Measurements from ENCODE around the gene MAP3K3. TPM values are rescaled to one million over a fixed set of nuclear protein-coding genes. Genes with fewer than 3 reads are reported as not detected.

Gene MAP3K3
- total and polyA plus RNA-seq, 2 donors (not counting 1 experiment from before 2014, with no cell fraction given) = 49.1 to 74.7 TPM

DNA sequence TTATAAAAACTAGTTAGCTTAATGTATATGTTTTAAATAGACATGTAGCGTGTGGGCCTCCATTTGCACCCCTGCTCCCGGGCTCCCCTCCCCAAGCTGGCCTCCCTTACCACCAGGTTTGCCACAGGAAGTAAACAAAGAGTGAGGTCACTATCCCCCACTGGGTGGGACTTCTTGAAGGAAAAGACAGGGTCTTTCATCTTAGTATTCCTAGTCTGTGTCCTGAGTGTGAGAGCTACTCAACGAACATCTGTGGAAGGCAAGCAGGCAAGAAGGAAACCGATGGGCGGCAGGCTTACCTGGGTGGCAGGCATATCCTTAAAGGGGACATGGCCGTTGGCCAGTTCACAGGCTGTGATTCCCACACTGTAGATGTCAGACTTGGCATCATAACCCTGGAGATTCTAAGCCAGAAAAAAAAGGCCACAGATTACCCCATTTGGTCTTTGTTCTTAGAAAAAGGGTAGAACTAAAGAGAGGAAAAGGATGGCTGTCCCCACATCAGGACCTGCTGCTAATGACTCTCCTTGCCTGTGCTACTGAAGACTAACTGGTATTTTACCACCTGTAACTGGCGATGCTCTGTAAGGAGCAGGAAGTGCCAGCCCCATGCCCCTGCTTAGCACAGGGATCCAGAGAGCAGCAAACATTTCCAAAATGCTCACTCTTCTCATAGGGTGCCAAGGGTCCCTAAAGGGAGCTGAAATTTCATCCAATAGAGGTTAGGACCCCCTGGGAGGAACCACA, 84.3 kb downstream of the MAP3K3 start:
- peak overlapping the region; percentile 39 for H3K4me2 ChIP-seq (replicated peaks; ENCODE audit: low read depth, low read length, poor library complexity, severe bottlenecking)
- 85% methylated on average over 4 of the region's 7 CpGs for WGBS (ENCODE audit: insufficient coverage)
- H3K27ac ChIP-seq (ENCODE audit: low read length in 2 of 2) = peak overlapping the region; percentile 38 to 75
- ATAC-seq (ENCODE audit: low read depth) = no peak
- Mint-ChIP-seq H3K27me3 (no peaks in the 10 kb centered on the region), H3K4me3 (peak overlapping the region; percentile 21), H3K27ac (peak overlapping the region; percentile 92), H3K9me3 (ENCODE audit: insufficient read depth) (no peaks in the 10 kb centered on the region), H3K4me1 (peaks cover 73% of the 10 kb centered on the region)
- ChIA-PET CTCF (interaction anchor here (0.6 to 5.0 kb wide), 4 partner anchors 9 to 281 kb away, joined by 3 to 82 read pairs (median 5); no protein-coding TSS in a partner anchor), POLR2A (interaction anchor here (0.8 to 1.1 kb wide), 3 partner anchors 9 to 36 kb away, joined by 3 to 5 read pairs (median 4); no protein-coding TSS in a partner anchor)
- intact Hi-C loops (cut with micrococcal nuclease) = no loop called here
- H3K9ac ChIP-seq (ENCODE audit: low read length) = no peak overlapping the region
- no peak overlapping the region for H3K4me3 ChIP-seq (ENCODE audit: control extremely low read depth in 1 of 5, extremely low read depth in 1 of 5, insufficient read depth in 1 of 5, low read depth in 2 of 5, low read length in 4 of 5)
- peaks cover 0 to 39% of the 10 kb centered on the region in 2 experiments for H3K36me3 ChIP-seq (replicated peaks in 1 of 2; ENCODE audit: control extremely low read depth in 1 of 2, control insufficient read depth in 1 of 2, extremely low read depth in 1 of 2, insufficient read depth in 2 of 2, low read length in 1 of 2)
- peaks cover 48% of the 10 kb centered on the region for H3K79me2 ChIP-seq (ENCODE audit: control insufficient read depth, insufficient read depth, low read length)
- H2AFZ ChIP-seq (ENCODE audit: insufficient read depth, low read depth, low read length, poor library complexity, severe bottlenecking) = no peak overlapping the region
- peaks cover 16% of the 10 kb centered on the region for H4K20me1 ChIP-seq (ENCODE audit: control insufficient read depth, insufficient read depth, low read length, poor library complexity, severe bottlenecking)
- TF ChIP-seq EZH2 (IDR thresholded peaks at IDR 0.05; ENCODE audit: borderline replicate concordance, insufficient read depth, low read depth, low read length, poor library complexity, severe bottlenecking) = no peak
- TF ChIP-seq, protein P1, sequence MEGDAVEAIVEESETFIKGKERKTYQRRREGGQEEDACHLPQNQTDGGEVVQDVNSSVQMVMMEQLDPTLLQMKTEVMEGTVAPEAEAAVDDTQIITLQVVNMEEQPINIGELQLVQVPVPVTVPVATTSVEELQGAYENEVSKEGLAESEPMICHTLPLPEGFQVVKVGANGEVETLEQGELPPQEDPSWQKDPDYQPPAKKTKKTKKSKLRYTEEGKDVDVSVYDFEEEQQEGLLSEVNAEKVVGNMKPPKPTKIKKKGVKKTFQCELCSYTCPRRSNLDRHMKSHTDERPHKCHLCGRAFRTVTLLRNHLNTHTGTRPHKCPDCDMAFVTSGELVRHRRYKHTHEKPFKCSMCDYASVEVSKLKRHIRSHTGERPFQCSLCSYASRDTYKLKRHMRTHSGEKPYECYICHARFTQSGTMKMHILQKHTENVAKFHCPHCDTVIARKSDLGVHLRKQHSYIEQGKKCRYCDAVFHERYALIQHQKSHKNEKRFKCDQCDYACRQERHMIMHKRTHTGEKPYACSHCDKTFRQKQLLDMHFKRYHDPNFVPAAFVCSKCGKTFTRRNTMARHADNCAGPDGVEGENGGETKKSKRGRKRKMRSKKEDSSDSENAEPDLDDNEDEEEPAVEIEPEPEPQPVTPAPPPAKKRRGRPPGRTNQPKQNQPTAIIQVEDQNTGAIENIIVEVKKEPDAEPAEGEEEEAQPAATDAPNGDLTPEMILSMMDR (IDR thresholded peaks at IDR 0.05) = no peak
- no peak for DNase-seq
- H3K27me3 ChIP-seq (replicated peaks in 1 of 4; ENCODE audit: control extremely low read depth in 1 of 4, control insufficient read depth in 3 of 4, insufficient read depth in 4 of 4, low read length in 3 of 4) = no peaks in the 10 kb centered on the region
- H3K9me3 ChIP-seq (ENCODE audit: control extremely low read depth in 1 of 3, control insufficient read depth in 2 of 3, insufficient read depth in 1 of 3, low read length in 2 of 3) = no peaks in the 10 kb centered on the region
- peaks cover 53 to 61% of the 10 kb centered on the region in 2 donors for H3K4me1 ChIP-seq (ENCODE audit: control insufficient read depth in 2 of 2, insufficient read depth in 2 of 2, low read length in 2 of 2)

DNA sequence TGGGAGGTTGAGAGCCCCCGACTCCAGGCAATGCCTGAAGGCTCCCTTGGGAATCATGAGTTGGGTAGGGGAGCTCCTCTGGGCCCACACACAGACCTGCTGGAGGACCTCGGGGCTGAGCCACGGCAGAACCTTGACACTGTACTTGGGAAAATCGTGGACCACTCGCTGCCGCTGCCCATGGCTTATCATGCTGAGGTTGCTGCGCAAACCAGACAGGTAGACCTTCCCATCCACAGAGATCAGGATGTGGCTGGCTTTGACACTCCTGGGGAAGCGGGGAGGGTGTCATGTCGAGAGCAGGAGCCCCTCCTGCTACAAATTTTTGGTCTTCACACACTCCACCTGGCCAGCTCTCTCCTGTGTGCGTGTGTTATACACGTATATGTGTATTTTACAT, 84.9 kb downstream of the MAP3K3 start:
- Mint-ChIP-seq H3K9me3 (ENCODE audit: insufficient read depth) (no peaks in the 10 kb centered on the region), H3K27me3 (no peaks in the 10 kb centered on the region), H3K27ac (peak overlapping the region; percentile 92), H3K4me1 (peaks cover 67% of the 10 kb centered on the region), H3K4me3 (no peak overlapping the region)
- no peak overlapping the region for H3K9ac ChIP-seq (ENCODE audit: low read length)
- no peak overlapping the region for H3K4me3 ChIP-seq (ENCODE audit: control extremely low read depth in 1 of 5, extremely low read depth in 1 of 5, insufficient read depth in 1 of 5, low read depth in 2 of 5, low read length in 4 of 5)
- ATAC-seq (ENCODE audit: low read depth) (no peak), DNase-seq (no peak)
- H3K9me3 ChIP-seq (ENCODE audit: control extremely low read depth in 1 of 3, control insufficient read depth in 2 of 3, insufficient read depth in 1 of 3, low read length in 2 of 3) = no peaks in the 10 kb centered on the region
- H2AFZ ChIP-seq (ENCODE audit: insufficient read depth, low read depth, low read length, poor library complexity, severe bottlenecking) = no peak overlapping the region
- H4K20me1 ChIP-seq (ENCODE audit: control insufficient read depth, insufficient read depth, low read length, poor library complexity, severe bottlenecking) = peaks cover 13% of the 10 kb centered on the region
- H3K4me1 ChIP-seq (ENCODE audit: control insufficient read depth in 2 of 2, insufficient read depth in 2 of 2, low read length in 2 of 2) = peaks cover 51 to 56% of the 10 kb centered on the region in 2 donors
- no peak for TF ChIP-seq EZH2 (IDR thresholded peaks at IDR 0.05; ENCODE audit: borderline replicate concordance, insufficient read depth, low read depth, low read length, poor library complexity, severe bottlenecking)
- TF ChIP-seq, protein P1 (IDR thresholded peaks at IDR 0.05) = no peak
- no peaks in the 10 kb centered on the region for H3K27me3 ChIP-seq (replicated peaks in 1 of 4; ENCODE audit: control extremely low read depth in 1 of 4, control insufficient read depth in 3 of 4, insufficient read depth in 4 of 4, low read length in 3 of 4)
- CTCF ChIA-PET = interaction anchor here (5.0 kb wide), 1 partner anchor 10 kb away, joined by 82 read pairs; no protein-coding TSS in a partner anchor
- H3K36me3 ChIP-seq (replicated peaks in 1 of 2; ENCODE audit: control extremely low read depth in 1 of 2, control insufficient read depth in 1 of 2, extremely low read depth in 1 of 2, insufficient read depth in 2 of 2, low read length in 1 of 2) = peaks cover 0 to 42% of the 10 kb centered on the region in 2 experiments
- WGBS (ENCODE audit: insufficient coverage) = 92% methylated on average over 6 of the region's 11 CpGs
- peak overlapping the region; percentile 39 for H3K4me2 ChIP-seq (replicated peaks; ENCODE audit: low read depth, low read length, poor library complexity, severe bottlenecking)
- peak overlapping the region in 1 of 2 donors; percentile 75 for H3K27ac ChIP-seq (ENCODE audit: low read length in 2 of 2)
- POLR2A ChIA-PET = interaction anchor here (0.7 to 1.3 kb wide), 4 partner anchors 12 to 144 kb away, joined by 3 read pairs; no protein-coding TSS in a partner anchor
- H3K79me2 ChIP-seq (ENCODE audit: control insufficient read depth, insufficient read depth, low read length) = peaks cover 52% of the 10 kb centered on the region
- intact Hi-C loops (cut with micrococcal nuclease) = no loop called here
